Thoracic aorta (tissue), 2 donors: ENCODE results near the gene TANGO2. TPM values are rescaled to one million over a fixed set of nuclear protein-coding genes. Genes with fewer than 3 reads are reported as not detected.
A peak's percentile ranks its signal among the peaks of the same experiment; 100 is the strongest.

Experiments
- ATAC-seq: fragments of 150-250 bp; one replicate; pipeline ENCODE4 v1.8.0; 2017; ENCODE audit warnings: low read depth; ENCODE audit not compliant: insufficient number of reproducible peaks, low FRiP score
- DNase-seq: peaks from one replicate; pipeline ENCODE4 v3.0.0-alpha.2; 2020; ENCODE audit warnings: low spot score
- H3K27ac ChIP-seq, 2 donors: fragments of 200-600 bp; sonication (generic); 1 replicate in 1 of 2; 2 replicates in 1 of 2; pipeline ENCODE4 v1.5.1; 2016; ENCODE audit warnings: mild to moderate bottlenecking in 2 of 2, moderate library complexity in 2 of 2
- H3K27me3 ChIP-seq: fragments of 200-600 bp; sonication (generic); replicated peaks from 2 replicates; pipeline ENCODE4 v1.6.0; 2016; ENCODE audit warnings: mild to moderate bottlenecking; ENCODE audit not compliant: insufficient read depth
- H3K36me3 ChIP-seq: fragments of 200-600 bp; sonication (generic); one replicate; pipeline ENCODE4 v1.5.1; 2016
- H3K4me1 ChIP-seq, 2 donors: fragments of 200-600 bp; sonication (generic); 1 replicate in 1 of 2; 2 replicates in 1 of 2; pipeline versions ENCODE4 v1.5.1 to v1.6.0; 2016; ENCODE audit warnings: low read depth in 2 of 2, mild to moderate bottlenecking in 1 of 2; ENCODE audit not compliant: control insufficient read depth in 1 of 2
- H3K4me3 ChIP-seq: fragments of 200-600 bp; sonication (generic); 2 replicates; pipeline ENCODE4 v1.5.1; 2016; ENCODE audit warnings: mild to moderate bottlenecking
- H3K9me3 ChIP-seq: fragments of 200-600 bp; sonication (generic); 2 replicates; pipeline ENCODE4 v1.5.1; 2016
- CTCF ChIP-seq: fragments of 200-600 bp; sonication (generic); IDR thresholded peaks from one replicate; pipeline ENCODE4 v1.5.1; 2019; ENCODE audit warnings: antibody characterized with exemption
- total RNA-seq, 2 donors: library from RNA; depleted of rRNA; stranded (reverse); fragments of >200 nt; gene quantifications; one replicate each; pipeline versions ENCODE4 v1.1.0 to v1.2.3, GENCODE V29; 2016

The TANGO2 gene
- total RNA-seq, 2 donors from 2014 or later, result 48.7 to 109 TPM

GRCh38 chr22:19993926-19994325, 27.0 kb upstream of the TANGO2 start:
- Histone ChIP-seq H3K27ac (peak overlapping the region; percentile 74 to 88), H3K27me3 (no peaks in the 10 kb centered on the region), H3K9me3 (no peaks in the 10 kb centered on the region), H3K4me1 (peaks cover 43 to 86% of the 10 kb centered on the region in 2 donors), H3K36me3 (no peaks in the 10 kb centered on the region), H3K4me3 (no peak overlapping the region)
- no peak for TF ChIP-seq CTCF
- no peak for ATAC-seq
- DNase-seq, result no peak

- no peaks in the 10 kb centered on the region for H3K36me3 ChIP-seq
- ATAC-seq (no peak), DNase-seq (no peak)
- peak overlapping the region; percentile 97 for H3K27ac ChIP-seq
- H3K4me3 ChIP-seq, result peak overlapping the region; percentile 53
- H3K4me1 ChIP-seq, result peaks cover 43 to 93% of the 10 kb centered on the region in 2 donors
- H3K27me3 ChIP-seq, result no peaks in the 10 kb centered on the region
- no peak for TF ChIP-seq CTCF
- H3K9me3 ChIP-seq, result no peaks in the 10 kb centered on the region
These were observed 25.9 kb upstream of the TANGO2 start for GRCh38 chr22:19994851-19995610.

GRCh38 chr22:19995611-19996339, 25.1 kb upstream of the TANGO2 start:
- TF ChIP-seq CTCF, result no peak
- no peaks in the 10 kb centered on the region for H3K27me3 ChIP-seq
- H3K27ac ChIP-seq, result peak overlapping the region; percentile 97
- DNase-seq, result peak; percentile 59
- ATAC-seq, result peak; percentile 44
- H3K4me1 ChIP-seq, result peaks cover 35 to 93% of the 10 kb centered on the region in 2 donors
- peak overlapping the region; percentile 53 for H3K4me3 ChIP-seq
- no peaks in the 10 kb centered on the region for H3K36me3 ChIP-seq
- no peaks in the 10 kb centered on the region for H3K9me3 ChIP-seq

GRCh38 chr22:19996694-19997384, 24.1 kb upstream of the TANGO2 start:
- Histone ChIP-seq H3K4me3 (no peak overlapping the region), H3K9me3 (no peaks in the 10 kb centered on the region), H3K36me3 (no peaks in the 10 kb centered on the region), H3K4me1 (peaks cover 29 to 82% of the 10 kb centered on the region in 2 donors), H3K27ac (peak overlapping the region; percentile 97), H3K27me3 (no peaks in the 10 kb centered on the region)
- no peak for TF ChIP-seq CTCF
- no peak for DNase-seq
- no peak for ATAC-seq
